ENCODE data around the gene TMEM52B. TPM values are rescaled to one million over a fixed set of nuclear protein-coding genes. Genes with fewer than 3 reads are reported as not detected.
"Not testable (repeated sequence)": the region's sequence is repeated elsewhere in the genome, so short reads cannot be mapped to it uniquely, and the experiment has no call there.

Gene TMEM52B
- total RNA-seq, 1 donor from 2014 or later: 0.48 TPM

DNA sequence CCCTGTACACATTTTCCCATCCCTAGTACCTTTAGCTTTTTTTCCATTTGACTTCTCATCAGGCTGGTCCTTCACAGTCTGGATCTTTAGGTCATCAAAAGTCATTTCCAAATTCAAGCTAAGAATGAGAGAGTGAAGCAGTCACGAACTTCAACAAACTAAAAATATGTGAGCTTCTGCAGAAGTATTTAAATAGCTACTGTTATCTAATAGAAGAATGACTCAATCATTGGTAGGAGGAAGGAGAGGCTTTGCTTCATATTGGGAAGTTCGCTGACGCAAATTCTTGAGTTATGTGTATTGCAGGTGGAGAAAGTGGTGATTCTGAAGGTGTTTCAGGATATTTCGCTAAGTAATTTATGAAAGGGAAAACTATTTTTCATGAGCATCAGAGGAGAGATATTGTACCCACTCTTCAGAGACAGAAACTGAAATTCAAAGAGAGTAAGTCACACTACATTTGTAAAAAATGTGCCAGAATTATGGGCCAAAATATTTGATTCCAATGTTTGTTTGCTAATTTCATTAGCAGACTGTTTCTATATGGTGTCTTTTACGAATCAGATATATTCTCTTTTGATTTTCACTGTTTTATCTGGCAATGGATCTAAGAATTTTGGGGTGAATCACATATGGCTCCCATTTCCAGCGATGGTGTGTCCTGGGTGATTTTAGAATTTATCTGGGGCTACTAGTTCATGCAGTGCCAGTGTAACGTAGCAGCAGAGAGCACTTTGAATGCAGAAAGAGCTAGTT, 6.7 kb upstream of the TMEM52B start, which contains the start of gene OLR1:
Gene OLR1 (minus strand): TSS at position 160 of the 756 bp plus-strand sequence. CDS start 55 bp downstream, at position 105.
- no peak for DNase-seq (ENCODE audit: low spot score)

DNA sequence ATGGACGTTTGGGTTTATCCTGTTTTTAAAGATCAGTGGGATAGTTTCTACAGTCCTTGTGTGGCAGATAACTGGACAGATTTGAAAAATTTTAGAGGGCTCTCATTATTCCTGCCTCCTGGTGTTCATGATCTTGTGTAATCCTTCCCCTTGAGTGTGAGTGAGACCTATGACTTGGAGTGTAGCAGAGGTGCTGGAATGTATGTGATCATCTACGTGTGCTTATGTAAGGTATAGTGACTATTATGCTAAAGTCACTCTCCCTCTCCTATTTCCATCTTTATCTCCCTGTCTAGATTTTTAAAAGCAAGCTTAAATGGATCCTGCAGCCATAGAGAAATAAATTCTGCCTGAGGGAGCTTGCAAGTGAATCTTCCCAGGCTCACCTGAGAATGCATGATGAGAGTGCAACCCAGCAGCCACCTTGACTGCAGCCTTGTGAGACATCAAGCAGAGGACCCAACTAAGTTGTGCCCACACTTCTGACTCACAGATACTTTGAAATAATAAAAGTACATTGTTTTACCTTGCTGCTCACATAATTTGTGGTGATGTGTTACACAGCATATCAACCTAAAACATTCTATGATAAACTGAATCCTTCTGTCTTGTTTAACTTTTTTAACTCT, 3.7 kb upstream of the TMEM52B start:
- no peak for DNase-seq (ENCODE audit: low spot score)

DNA sequence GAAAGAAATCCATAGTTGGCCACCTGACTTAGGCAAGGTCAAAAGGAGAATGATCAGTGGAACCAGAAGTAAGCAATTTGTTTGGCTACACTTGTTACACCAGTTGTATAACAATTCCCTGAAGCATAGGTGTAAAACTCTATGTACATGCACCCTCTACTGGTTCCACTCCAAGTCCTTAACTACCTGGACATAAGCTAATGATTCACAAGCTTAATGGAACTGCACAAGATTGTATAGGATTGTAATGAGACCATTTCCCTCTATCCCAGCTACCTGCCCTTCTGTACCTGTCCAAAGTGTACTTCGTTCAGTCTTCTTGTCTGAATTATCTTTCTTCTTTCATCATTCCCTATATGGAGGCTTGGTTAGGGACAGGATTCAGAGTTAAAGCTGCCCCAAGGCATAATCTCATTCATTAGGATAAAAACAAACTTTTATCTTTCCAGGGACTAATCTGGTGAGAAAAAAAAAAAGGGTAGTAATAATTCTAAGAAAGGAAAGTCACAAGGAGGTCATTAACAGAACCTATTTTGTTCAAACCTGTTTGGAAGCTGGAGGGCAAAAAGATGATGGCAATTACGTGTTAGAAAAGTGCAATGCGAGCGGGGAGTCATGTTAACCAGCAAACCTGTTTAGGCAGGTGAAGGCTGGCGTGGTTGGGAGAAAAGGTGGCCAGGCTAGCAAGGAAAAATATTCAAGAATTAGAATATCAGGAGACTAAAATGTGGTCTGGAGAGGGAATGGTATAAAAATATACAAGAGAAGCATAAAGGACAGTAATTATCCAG, 2.8 kb upstream of the TMEM52B start:
- peak; percentile 66 for DNase-seq (ENCODE audit: low spot score)

DNA sequence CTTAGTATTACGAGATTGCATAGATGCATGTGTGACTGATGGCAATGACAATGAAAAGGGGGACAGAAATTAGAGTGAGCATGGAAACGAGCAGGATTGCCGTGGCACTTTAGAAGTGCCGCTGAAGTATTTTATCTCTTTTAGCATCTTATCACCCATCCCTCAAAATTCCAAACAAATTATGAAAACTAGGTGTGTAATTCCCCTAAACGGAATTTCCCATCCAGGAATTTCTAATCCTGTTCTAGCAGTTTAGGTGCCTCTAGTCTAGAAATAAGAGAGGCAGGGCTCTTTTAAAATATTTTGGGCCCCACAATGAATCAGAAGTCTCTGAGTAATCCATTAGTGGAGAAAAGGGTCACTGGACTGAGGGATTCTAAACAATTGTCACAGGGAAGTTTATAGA, 947 bp downstream of the TMEM52B start:
- DNase-seq (ENCODE audit: low spot score): no peak

DNA sequence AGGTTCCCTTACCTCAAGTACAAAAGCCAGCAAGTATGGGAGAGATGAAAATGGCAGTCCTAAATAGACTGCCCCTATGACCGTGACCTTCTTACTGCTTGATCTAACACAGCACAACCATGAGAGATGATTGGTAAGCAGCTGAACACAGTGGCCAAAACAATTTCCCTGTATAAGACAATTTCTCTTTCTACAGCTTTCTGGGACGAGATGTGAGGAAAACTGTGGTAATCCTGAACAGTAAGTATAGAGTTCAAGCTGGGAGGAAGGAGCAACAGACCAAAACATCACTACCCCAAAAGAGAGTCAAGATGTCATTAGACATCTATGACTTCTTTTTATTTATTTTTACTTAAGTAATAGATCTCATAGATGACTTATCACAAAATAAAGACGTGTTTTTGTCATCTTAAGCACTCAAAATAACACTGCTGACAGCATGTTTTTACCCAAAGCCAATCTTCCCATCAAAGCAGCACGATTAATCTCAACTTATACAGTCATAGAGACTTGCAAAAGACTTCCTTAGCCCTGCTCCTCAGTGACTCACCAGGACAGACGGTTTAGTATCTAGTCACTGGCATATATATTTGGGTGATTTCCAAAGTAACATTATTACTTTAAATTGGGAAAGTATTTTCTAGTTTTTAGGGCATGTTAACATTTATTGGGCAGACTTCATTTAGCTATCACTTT, 3.7 kb downstream of the TMEM52B start:
- DNase-seq (ENCODE audit: low spot score): peak; percentile 79

DNA sequence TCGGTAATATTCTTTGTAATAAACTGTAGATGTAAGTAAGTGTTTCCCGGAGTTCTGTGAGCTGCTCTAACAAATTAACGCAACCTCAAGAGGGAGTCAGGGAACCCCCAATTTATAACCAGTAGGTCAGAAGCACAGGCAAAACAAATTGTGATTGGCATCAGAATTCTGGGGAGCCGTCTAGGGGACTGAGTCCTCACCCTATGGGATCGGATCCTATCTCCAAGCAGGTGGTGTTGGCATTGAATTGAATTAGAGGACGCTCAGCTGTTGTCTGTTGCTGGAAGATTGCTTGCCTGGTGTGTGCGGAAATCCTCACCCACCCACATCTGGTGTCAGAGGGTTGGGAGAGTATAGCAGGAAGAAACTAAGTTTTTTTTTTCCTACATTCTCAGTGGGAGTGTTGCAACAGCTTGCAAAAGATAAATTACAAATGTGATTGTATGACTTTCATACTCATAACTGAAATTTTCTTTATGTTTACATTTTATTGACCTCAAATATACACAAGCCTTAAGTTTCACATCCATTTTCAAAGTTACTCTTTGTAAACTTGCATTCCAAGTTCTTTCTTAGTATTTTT, 5.5 kb downstream of the TMEM52B start:
- peak; percentile 60 for DNase-seq (ENCODE audit: low spot score)

DNA sequence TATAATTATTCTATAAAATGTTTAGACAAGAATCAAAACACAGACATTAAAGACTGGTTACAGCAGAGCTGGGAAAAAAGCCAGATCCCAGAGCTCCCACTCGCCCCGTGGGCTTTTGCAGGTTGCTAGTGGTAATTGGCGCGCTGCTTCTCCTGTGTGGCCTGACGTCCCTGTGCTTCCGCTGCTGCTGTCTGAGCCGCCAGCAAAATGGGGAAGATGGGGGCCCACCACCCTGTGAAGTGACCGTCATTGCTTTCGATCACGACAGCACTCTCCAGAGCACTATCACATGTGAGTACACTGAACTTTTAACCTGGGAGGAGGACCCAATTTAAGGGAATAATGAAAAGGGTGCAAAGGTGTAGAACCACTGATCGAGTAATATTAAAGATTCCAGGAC, 7.5 kb downstream of the TMEM52B start:
- peak; percentile 40 for DNase-seq (ENCODE audit: low spot score)

DNA sequence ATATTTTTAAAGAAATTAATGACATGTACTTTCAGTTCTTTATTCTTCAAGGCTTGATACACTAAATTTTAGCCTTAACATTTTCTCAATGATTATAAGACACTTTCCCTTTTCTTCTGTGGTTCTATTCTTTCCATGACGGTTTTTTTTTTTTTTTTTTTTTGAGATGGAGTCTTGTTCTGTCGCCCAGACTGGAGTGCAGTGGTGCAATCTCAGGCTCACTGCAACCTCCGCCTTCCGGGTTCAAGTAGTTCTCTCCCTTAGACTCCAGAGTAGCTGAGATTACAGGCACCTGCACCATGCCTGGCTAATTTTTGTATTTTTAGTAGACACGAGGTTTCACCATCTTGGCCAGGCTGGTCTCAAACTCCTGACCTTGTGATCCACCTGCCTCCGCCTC, 8.1 kb downstream of the TMEM52B start:
- DNase-seq (ENCODE audit: low spot score): not testable (repeated sequence)

DNA sequence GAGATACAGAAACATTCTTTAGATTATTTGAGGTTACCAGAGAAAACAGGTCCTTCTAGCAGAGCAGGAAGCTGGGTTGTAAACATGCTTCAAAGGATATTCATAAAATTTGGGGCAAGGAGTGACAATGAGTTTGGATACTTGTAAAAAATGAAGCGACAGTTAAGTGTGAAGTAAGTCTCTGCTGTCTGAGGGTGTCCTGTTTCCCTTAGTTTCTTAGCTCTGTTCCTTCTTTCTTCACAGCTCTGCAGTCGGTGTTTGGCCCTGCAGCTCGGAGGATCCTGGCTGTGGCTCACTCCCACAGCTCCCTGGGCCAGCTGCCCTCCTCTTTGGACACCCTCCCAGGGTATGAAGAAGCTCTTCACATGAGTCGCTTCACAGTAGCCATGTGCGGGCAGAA, 10.8 kb downstream of the TMEM52B start:
- DNase-seq (ENCODE audit: low spot score): peak; percentile 28

DNA sequence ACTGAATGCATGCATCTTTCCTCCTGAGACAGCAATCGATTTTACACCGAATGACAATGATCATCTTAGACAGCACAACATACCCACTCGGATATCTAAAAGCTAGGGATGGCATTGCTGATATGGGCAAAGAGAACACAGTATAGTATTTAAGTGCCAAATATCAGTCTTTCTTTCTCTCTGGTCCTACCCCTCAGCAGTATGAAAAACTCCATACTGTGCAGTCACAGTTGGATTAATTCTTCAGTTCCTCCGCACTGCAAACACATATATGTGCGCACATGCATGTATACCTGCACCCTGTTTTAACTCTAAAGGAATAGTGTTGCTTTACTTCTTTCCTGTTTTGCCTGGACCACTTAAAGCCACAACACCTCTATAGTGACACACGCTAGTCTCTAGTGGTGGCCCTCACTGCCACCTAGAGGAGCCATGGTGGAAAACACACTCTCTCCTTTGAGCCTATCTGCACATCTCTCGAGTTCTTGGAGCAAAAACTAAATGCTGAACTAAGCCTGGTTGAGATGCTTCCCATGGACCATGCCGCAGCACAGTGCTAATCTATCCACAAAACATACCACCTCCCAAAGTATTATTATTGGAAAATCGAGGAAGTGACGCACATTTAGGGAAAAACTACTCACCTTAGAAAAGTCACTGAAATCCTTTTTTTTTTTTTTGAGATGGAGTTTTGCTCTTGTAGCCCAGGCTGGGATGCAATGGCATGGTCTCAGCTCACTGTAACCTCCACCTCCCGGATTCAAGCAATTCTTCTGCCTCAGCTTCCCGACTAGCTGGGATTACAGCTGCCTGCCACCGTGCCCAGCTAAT, 11.9 kb downstream of the TMEM52B start:
- peak; percentile 76 for DNase-seq (ENCODE audit: low spot score)

DNA sequence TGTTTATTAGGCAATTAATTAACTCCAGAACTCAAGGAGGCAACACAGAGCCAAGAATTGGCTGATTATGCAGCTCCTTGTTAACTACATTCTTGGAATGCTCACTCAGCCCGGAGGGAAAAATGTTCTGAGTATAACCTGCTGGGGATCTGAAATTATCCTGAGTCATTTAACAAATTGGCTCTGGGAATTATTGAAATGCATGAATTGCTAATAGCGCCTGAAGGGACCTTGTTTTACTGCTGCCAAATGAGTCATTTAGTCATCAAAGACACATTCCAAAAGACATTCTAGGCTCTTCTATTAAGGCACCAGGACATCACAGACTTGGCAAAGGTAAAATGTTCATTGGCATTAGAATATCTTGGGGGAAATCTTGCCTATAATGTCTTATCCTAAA, 13.0 kb downstream of the TMEM52B start:
- no peak for DNase-seq (ENCODE audit: low spot score)

DNA sequence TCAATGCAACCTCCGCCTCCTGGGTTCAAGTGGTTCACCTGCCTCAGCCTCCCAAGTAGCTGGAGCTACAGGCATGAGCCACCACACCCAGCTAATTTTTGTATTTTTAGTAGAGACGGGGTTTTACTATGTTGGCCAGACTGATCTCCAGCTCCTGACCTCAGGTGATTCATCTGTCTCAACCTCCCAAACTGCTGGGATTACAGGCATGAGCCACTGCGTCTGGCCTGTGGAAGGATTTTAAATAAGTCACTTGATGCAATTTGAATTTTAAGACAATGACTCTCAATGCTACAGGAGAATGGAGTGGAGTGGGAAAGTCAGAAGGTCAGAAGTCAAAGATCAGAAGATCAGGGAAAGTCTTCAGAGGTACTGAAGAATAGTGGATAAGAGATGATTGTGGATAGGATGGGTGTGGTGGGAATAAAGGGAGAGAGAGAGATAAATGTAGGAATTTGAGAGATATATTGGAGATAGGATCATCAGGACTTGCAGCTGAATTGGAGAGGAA, 15.4 kb downstream of the TMEM52B start:
- no peak for DNase-seq (ENCODE audit: low spot score)

DNA sequence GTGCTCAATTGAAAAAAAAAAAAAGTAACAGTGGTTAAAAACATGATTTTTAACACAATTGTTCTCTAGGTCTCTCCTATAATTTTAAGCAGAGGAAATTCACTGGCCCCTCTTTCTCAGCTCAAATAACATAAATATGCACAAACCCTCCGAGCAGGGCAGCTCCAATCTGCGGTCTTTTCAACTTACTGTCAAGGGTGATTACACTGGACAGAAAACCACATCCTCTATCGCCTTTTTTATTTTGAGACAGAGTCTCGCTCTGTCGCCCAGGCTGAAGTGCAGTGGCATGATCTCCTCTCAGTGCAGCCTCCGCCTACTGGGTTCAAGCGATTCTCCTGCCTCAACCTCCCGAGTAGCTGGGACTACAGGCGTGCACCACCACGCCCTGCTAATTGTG, 17.4 kb downstream of the TMEM52B start:
- DNase-seq (ENCODE audit: low spot score): no peak

DNA sequence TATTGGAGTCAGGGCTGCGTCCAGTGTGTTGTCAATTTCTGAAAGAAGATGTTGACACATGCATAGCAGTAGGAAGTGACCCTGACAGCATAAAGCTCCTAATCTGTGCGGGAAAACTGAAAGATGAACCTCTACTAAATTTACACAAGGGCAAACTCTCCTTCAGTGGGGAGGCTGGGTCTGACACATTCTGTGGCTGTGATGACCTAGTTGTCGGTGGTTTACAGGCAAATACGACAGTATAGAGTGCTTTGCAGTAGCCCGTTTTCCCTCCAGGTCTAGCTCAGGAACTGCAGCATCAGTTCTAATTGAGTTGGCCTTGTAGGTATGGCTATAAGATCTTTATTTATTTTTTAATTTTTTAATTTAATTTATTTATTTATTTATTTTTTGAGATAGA, 19.0 kb downstream of the TMEM52B start:
- no peak for DNase-seq (ENCODE audit: low spot score)

DNA sequence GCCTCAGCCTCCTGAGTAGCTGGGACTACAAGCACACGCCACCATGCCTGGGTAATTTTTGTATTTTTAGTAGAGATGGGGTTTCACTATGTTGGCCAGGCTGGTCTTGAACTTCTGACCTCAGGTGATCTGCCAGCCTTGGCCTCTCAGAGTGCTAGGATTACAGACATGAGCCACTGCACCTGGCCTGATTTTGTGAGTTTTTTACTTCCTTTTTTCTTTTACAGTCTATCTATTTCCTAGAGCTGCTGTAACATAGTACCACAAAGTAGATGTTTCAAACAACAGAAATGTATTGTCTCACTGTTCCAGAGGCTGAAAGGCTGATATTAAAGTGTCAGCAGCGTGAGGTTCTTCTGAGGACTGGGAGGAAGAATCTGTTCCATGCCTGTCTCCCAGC, 25.7 kb downstream of the TMEM52B start:
- DNase-seq (ENCODE audit: low spot score): not testable (repeated sequence)

DNA sequence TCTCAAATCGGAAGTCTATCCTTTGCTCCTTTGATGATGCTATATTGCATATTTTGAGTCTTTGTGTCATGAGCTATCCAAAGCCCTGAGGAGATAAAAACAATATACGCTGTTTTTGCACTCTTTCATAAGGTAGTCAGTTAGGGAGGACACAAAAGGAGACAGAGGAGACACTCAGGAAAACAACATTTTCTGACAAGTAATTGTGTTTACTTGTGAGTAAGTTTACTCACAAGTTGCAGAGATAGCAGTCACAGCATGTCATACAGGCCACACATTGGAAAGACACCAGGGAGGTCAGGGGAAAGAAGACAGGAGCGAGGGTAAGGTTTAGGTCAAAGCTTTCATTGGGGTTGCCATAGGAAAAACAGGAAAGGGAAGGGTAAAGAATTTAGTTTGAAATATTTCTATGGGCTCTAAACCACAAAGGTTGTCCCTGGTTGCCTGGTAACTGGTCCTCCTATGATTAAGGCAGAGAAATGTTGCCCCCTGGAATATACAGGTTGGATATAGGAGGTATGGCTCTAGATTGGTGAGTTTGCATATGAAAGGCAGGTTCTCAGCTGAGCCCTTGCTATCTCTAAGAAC, 26.5 kb downstream of the TMEM52B start:
- DNase-seq (ENCODE audit: low spot score): no peak

DNA sequence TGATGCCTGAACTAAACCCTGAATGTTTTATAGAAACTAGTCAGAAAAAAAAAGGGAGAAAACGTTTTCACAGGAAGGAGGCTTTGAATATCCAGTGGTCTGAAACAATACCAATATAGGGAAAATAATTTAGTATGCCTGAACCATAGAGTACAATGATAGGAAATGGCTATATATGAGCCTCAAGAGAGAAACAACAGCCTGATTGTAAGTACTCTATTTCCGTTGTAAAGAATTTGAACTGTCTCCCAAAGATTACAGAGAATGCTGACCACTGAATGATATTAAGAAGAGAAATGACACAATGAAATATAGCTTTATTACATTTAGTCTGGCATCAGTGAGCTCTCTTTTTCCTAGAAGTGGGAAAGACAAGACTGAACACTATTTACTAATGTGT, 28.3 kb downstream of the TMEM52B start:
- no peak for DNase-seq (ENCODE audit: low spot score)

DNA sequence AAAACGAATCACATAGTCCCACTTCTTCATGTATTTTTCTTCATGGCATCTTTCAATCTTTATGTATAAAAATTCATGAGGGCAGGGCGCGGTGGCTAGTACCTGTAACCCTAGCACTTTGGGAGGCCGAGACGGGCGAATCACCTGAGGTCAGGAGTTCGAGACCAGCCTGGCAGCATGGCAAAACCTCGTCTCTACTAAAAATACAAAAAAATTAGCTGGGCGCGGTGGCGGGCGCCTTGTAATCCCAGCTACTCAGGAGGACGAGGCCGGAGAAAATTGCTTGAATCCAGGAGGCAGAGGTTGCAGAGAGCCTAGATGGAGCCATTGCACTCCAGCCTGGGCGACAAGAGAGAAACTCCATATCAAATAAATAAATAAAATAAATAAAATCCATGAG, 31.4 kb downstream of the TMEM52B start:
- no peak for DNase-seq (ENCODE audit: low spot score)

DNA sequence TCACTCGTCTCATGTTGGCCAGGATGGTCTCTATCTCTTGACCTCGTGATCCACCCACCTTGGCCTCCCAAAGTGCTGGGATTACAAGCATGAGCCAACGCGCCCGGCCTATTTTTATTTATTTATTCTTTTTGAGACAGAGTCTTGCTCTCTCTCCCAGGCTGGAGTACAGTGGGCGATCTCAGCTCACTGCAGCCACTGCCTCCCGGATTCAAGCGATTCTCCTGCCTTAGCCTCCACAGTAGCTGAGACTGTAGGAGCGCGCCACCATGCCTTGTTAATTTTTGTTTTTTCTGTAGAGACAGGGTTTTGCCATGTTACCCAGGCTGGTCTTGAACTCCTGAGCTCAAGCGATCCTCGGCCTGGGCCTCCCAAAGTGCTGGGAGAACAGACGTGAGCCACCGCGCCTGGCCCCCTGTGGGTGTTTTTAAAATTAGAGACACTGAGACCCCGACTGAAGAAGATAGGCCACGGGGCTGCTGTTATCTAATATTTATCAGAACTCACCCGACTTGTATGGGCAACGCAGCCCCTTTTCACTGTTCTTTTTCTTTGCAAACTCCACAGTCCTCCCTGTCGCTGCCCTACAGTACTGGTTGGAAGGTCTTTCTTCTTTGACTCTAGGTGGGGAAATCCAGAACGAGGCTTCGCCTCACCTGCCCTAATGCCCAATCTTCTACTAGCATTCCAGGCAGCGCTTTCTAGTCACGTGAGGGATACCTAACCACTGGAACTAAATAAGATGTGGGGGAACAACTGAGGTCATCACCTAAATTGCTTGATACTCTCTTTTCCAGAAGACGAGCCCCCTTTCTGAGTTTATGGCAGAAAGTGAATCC, 32.5 kb downstream of the TMEM52B start:
- DNase-seq (ENCODE audit: low spot score): no peak
